Central memory CD8-positive, alpha-beta T cell (primary cell): Measurements from ENCODE around the gene AFF2.
"Not testable (repeated sequence)": the region's sequence is repeated elsewhere in the genome, so short reads cannot be mapped to it uniquely, and the experiment has no call there.

ENCODE experiments used
- ATAC-seq: fragments of 150-1000 bp; cut with Tn5 transposase; replicated peaks from 2 replicates; pipeline ENCODE4 v1.10.0; 2022; ENCODE audit warnings: mild to moderate bottlenecking, moderate FRiP score, moderate number of reproducible peaks; ENCODE audit not compliant: poor library complexity, severe bottlenecking; ENCODE audit errors: extremely low read depth
- DNase-seq, 2 donors: peaks; one replicate each; pipeline ENCODE4 v3.0.0; 2021; ENCODE audit warnings: low spot score in 2 of 2
- H3K27ac Mint-ChIP-seq: one replicate; pipeline ENCODE4 v1.8.0; 2022; ENCODE audit warnings: low read depth, mild to moderate bottlenecking, moderate library complexity, mixed read lengths
- H3K27me3 Mint-ChIP-seq: one replicate; pipeline ENCODE4 v1.8.0; 2022; ENCODE audit warnings: mixed read lengths
- H3K36me3 Mint-ChIP-seq: one replicate; pipeline ENCODE4 v1.8.0; 2022; ENCODE audit warnings: mild to moderate bottlenecking, moderate library complexity, mixed read lengths; ENCODE audit not compliant: insufficient read depth
- H3K4me1 Mint-ChIP-seq: one replicate; pipeline ENCODE4 v1.8.0; 2022; ENCODE audit warnings: mixed read lengths
- H3K4me3 Mint-ChIP-seq: one replicate; pipeline ENCODE4 v1.8.0; 2022; ENCODE audit warnings: mild to moderate bottlenecking, moderate library complexity, mixed read lengths
- H3K9me3 Mint-ChIP-seq: one replicate; pipeline ENCODE4 v1.8.0; 2022; ENCODE audit warnings: mixed read lengths

The AFF2 gene

GRCh38 chrX:148633218-148633908, 132.9 kb downstream of the AFF2 start:
- H3K4me1 Mint-ChIP-seq, result no peaks in the 10 kb centered on the region
- ATAC-seq (no peak), DNase-seq (no peak)
- no peak overlapping the region for H3K4me3 Mint-ChIP-seq
- H3K9me3 Mint-ChIP-seq, result no peaks in the 10 kb centered on the region
- no peaks in the 10 kb centered on the region for H3K36me3 Mint-ChIP-seq
- no peaks in the 10 kb centered on the region for H3K27me3 Mint-ChIP-seq
- no peak overlapping the region for H3K27ac Mint-ChIP-seq

- no peak for ATAC-seq
- H3K9me3 Mint-ChIP-seq, result no peaks in the 10 kb centered on the region
- no peak overlapping the region for H3K4me3 Mint-ChIP-seq
- DNase-seq, result no peak
- H3K27me3 Mint-ChIP-seq, result no peaks in the 10 kb centered on the region
- H3K4me1 Mint-ChIP-seq, result no peaks in the 10 kb centered on the region
- no peak overlapping the region for H3K27ac Mint-ChIP-seq
- no peaks in the 10 kb centered on the region for H3K36me3 Mint-ChIP-seq
Measured at GRCh38 chrX:148634591-148634990, 134.2 kb downstream of the AFF2 start.

DNA sequence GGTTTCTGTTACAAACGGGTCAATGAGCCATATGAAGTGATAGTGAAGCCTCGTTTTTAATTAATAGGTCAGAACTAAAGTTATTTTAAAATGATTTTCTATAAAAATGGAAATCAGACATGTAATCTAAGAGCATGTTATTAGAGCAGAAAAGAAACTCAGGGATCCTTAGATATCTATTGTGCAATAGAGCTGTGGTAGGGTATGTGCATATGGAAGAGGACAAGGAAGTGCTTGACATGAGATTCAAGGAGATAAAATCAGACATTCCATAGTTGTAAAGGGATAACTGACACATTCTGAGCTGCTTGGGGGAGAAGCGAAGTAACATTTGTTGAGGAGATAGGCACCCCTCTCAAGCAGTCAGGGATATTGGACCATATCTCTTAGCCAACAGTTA, 143.0 kb downstream of the AFF2 start:
- no peak overlapping the region for H3K4me3 Mint-ChIP-seq
- H3K27ac Mint-ChIP-seq, result no peak overlapping the region
- H3K27me3 Mint-ChIP-seq, result peaks cover 6% of the 10 kb centered on the region
- no peaks in the 10 kb centered on the region for H3K9me3 Mint-ChIP-seq
- H3K36me3 Mint-ChIP-seq, result no peaks in the 10 kb centered on the region
- no peak for DNase-seq
- no peak for ATAC-seq
- H3K4me1 Mint-ChIP-seq, result no peaks in the 10 kb centered on the region

- H3K4me3 Mint-ChIP-seq, result no peak overlapping the region
- H3K27ac Mint-ChIP-seq, result no peak overlapping the region
- no peaks in the 10 kb centered on the region for H3K36me3 Mint-ChIP-seq
- H3K27me3 Mint-ChIP-seq, result peaks cover 6% of the 10 kb centered on the region
- ATAC-seq (no peak), DNase-seq (no peak)
- no peaks in the 10 kb centered on the region for H3K9me3 Mint-ChIP-seq
- no peaks in the 10 kb centered on the region for H3K4me1 Mint-ChIP-seq
Measured at GRCh38 chrX:148647651-148648050, 147.2 kb downstream of the AFF2 start.

GRCh38 chrX:148649145-148649795, 148.9 kb downstream of the AFF2 start:
- Mint-ChIP-seq H3K27me3 (peaks cover 6% of the 10 kb centered on the region), H3K4me1 (no peaks in the 10 kb centered on the region), H3K36me3 (no peaks in the 10 kb centered on the region), H3K4me3 (no peak overlapping the region), H3K27ac (no peak overlapping the region), H3K9me3 (no peaks in the 10 kb centered on the region)
- ATAC-seq, result no peak
- DNase-seq, result no peak

DNA sequence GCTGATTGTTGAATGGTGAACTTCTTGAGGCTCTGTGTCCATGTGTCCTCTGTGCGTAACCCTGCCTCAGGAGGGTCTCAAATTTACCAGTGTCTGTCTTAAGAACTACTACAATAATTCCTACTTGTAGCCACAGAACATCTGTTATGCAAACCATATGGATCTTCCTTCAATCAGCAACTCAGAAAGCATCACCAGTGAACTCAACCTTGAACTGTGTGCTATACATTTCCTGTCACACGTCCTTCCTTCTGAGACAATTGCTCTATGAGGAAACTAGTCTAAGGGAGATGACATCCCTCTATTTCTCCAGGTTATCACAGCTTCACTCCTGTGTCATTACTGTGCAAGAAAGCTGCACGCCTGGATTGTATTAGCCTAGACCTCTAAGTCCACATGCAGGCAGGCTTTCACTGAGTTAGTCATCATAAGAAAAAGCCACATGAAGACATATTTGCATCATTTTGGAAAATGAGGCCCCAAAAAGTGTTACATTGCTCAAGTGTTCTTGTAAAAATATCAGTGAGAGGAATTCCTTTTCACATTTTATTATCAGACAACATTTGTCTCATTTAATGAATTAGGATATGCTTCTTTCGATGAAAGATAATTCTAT, 157.8 kb downstream of the AFF2 start:
- Mint-ChIP-seq H3K4me1 (no peaks in the 10 kb centered on the region), H3K27me3 (no peaks in the 10 kb centered on the region), H3K27ac (no peak overlapping the region), H3K4me3 (no peak overlapping the region), H3K9me3 (no peaks in the 10 kb centered on the region), H3K36me3 (no peaks in the 10 kb centered on the region)
- DNase-seq, result no peak
- no peak for ATAC-seq

GRCh38 chrX:148659481-148659880, 159.1 kb downstream of the AFF2 start:
- Mint-ChIP-seq H3K27me3 (no peaks in the 10 kb centered on the region), H3K4me3 (no peak overlapping the region), H3K27ac (no peak overlapping the region), H3K9me3 (no peaks in the 10 kb centered on the region), H3K4me1 (no peaks in the 10 kb centered on the region), H3K36me3 (no peaks in the 10 kb centered on the region)
- no peak for DNase-seq
- ATAC-seq, result no peak

GRCh38 chrX:148661035-148661434, 160.6 kb downstream of the AFF2 start:
- ATAC-seq (no peak), DNase-seq (no peak)
- H3K9me3 Mint-ChIP-seq, result no peaks in the 10 kb centered on the region
- no peaks in the 10 kb centered on the region for H3K4me1 Mint-ChIP-seq
- no peak overlapping the region for H3K27ac Mint-ChIP-seq
- no peak overlapping the region for H3K4me3 Mint-ChIP-seq
- H3K36me3 Mint-ChIP-seq, result no peaks in the 10 kb centered on the region
- no peaks in the 10 kb centered on the region for H3K27me3 Mint-ChIP-seq

DNA sequence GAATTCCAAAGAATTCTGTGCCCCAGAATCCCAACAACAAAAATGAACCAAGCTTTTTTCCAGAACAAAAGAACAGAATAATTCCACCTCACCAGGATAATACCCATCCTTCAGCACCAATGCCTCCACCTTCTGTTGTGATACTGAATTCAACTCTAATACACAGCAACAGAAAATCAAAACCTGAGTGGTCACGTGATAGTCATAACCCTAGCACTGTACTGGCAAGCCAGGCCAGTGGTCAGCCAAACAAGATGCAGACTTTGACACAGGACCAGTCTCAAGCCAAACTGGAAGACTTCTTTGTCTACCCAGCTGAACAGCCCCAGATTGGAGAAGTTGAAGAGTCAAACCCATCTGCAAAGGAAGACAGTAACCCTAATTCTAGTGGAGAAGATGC, 161.6 kb downstream of the AFF2 start:
- no peak overlapping the region for H3K4me3 Mint-ChIP-seq
- H3K36me3 Mint-ChIP-seq, result no peaks in the 10 kb centered on the region
- H3K27ac Mint-ChIP-seq, result no peak overlapping the region
- H3K4me1 Mint-ChIP-seq, result no peaks in the 10 kb centered on the region
- H3K27me3 Mint-ChIP-seq, result no peaks in the 10 kb centered on the region
- no peak for DNase-seq
- H3K9me3 Mint-ChIP-seq, result no peaks in the 10 kb centered on the region
- no peak for ATAC-seq

DNA sequence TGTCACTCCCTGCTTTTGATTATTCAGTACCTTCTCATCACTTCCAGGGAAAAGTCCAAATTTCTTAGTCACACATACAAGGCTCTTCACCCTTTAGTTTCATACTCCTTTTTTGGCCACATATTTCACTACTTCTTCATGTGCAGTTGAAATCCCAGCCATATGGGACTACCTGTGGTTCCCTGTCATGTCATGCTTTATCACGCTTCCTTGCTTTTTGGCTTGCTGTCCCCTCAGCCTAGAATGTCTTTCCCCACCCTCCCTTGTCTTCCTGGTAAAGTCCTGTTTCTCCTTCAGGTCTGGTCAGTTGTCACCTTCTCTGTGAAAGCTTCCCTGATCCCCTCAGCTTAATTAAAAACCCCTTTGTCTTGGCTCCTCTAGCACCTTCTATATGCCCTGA, 163.8 kb downstream of the AFF2 start:
- H3K4me1 Mint-ChIP-seq, result no peaks in the 10 kb centered on the region
- no peaks in the 10 kb centered on the region for H3K9me3 Mint-ChIP-seq
- DNase-seq (no peak), ATAC-seq (no peak)
- no peaks in the 10 kb centered on the region for H3K36me3 Mint-ChIP-seq
- no peak overlapping the region for H3K27ac Mint-ChIP-seq
- H3K4me3 Mint-ChIP-seq, result no peak overlapping the region
- H3K27me3 Mint-ChIP-seq, result no peaks in the 10 kb centered on the region

DNA sequence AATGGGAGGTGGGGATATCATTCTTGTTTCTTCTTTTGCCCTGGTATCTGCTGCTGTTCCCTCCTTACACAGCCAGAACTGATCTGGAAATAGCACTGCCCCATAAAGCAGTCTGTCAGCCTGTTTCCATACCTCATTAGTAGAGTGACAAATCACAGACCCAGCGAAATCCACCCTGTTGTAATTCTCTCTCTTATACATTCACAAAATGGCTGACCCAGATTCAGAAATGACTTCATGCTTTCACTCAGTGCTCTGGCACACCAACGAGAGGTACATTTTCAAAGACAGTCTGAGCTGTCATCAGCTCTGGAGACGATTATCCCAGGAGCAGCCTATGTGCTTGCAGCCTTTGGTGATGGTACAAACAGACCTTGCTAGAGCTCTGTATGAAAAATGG, 164.6 kb downstream of the AFF2 start:
- peaks cover 4% of the 10 kb centered on the region for H3K9me3 Mint-ChIP-seq
- no peak overlapping the region for H3K27ac Mint-ChIP-seq
- H3K4me3 Mint-ChIP-seq, result no peak overlapping the region
- no peak for ATAC-seq
- no peak for DNase-seq
- H3K27me3 Mint-ChIP-seq, result no peaks in the 10 kb centered on the region
- no peaks in the 10 kb centered on the region for H3K4me1 Mint-ChIP-seq
- H3K36me3 Mint-ChIP-seq, result no peaks in the 10 kb centered on the region

GRCh38 chrX:148669175-148669574, 168.8 kb downstream of the AFF2 start:
- H3K4me1 Mint-ChIP-seq, H3K9me3 Mint-ChIP-seq, ATAC-seq, H3K4me3 Mint-ChIP-seq, H3K27me3 Mint-ChIP-seq, H3K27ac Mint-ChIP-seq, H3K36me3 Mint-ChIP-seq, DNase-seq: not testable (repeated sequence)

GRCh38 chrX:148670277-148670676, 169.9 kb downstream of the AFF2 start:
- no peaks in the 10 kb centered on the region for H3K4me1 Mint-ChIP-seq
- no peak for DNase-seq
- ATAC-seq, result no peak
- no peaks in the 10 kb centered on the region for H3K27me3 Mint-ChIP-seq
- peaks cover 7% of the 10 kb centered on the region for H3K9me3 Mint-ChIP-seq
- no peaks in the 10 kb centered on the region for H3K36me3 Mint-ChIP-seq
- no peak overlapping the region for H3K27ac Mint-ChIP-seq
- H3K4me3 Mint-ChIP-seq, result no peak overlapping the region
